Activated T-helper 17 cell treated with anti-CD3 and anti-CD28 coated beads, Interleukin-2, amount 50 U/mL, for 72 hours (primary cell): ENCODE measurements around the gene RESP18. TPM values are rescaled to one million over a fixed set of nuclear protein-coding genes. Genes with fewer than 3 reads are reported as not detected.
"Not testable (repeated sequence)": the region's sequence is repeated elsewhere in the genome, so short reads cannot be mapped to it uniquely, and the experiment has no call there.

Source experiments
- ATAC-seq: fragments of 150-1000 bp; cut with Tn5 transposase; replicated peaks from 2 replicates; pipeline ENCODE4 v1.10.0; 2021; ENCODE audit warnings: mild to moderate bottlenecking, moderate library complexity
- H3K27ac Mint-ChIP-seq: one replicate; pipeline ENCODE4 v1.8.0; 2022; ENCODE audit warnings: mixed read lengths
- H3K27me3 Mint-ChIP-seq: one replicate; pipeline ENCODE4 v1.8.0; 2022; ENCODE audit warnings: mixed read lengths
- H3K36me3 Mint-ChIP-seq: one replicate; pipeline ENCODE4 v1.8.0; 2022; ENCODE audit warnings: low read depth, mild to moderate bottlenecking, mixed read lengths
- H3K4me1 Mint-ChIP-seq: one replicate; pipeline ENCODE4 v1.8.0; 2022; ENCODE audit warnings: mixed read lengths
- H3K4me3 Mint-ChIP-seq: one replicate; pipeline ENCODE4 v1.8.0; 2022; ENCODE audit warnings: mild to moderate bottlenecking, mixed read lengths
- H3K9me3 Mint-ChIP-seq: one replicate; pipeline ENCODE4 v1.8.0; 2022; ENCODE audit warnings: mixed read lengths
- total RNA-seq, 2 donors: library from RNA; stranded (reverse); gene quantifications; one replicate each; pipeline ENCODE4 v1.2.3, GENCODE V29; 2022

The RESP18 gene
- total RNA-seq, 2 donors from 2014 or later, result not detected

- no peaks in the 10 kb centered on the region for H3K9me3 Mint-ChIP-seq
- no peaks in the 10 kb centered on the region for H3K36me3 Mint-ChIP-seq
- H3K27ac Mint-ChIP-seq, result no peak overlapping the region
- no peak for ATAC-seq
- no peaks in the 10 kb centered on the region for H3K4me1 Mint-ChIP-seq
- H3K4me3 Mint-ChIP-seq, result no peak overlapping the region
- H3K27me3 Mint-ChIP-seq, result no peaks in the 10 kb centered on the region
Measured at GRCh38 chr2:219291394-219291793, 41.1 kb downstream of the RESP18 start.

GRCh38 chr2:219290381-219291171 lies 42.0 kb downstream of the RESP18 start:
- Mint-ChIP-seq H3K9me3 (no peaks in the 10 kb centered on the region), H3K27ac (no peak overlapping the region), H3K36me3 (peaks cover under 1% of the 10 kb centered on the region), H3K4me1 (no peaks in the 10 kb centered on the region), H3K27me3 (no peaks in the 10 kb centered on the region), H3K4me3 (no peak overlapping the region)
- no peak for ATAC-seq

- no peaks in the 10 kb centered on the region for H3K9me3 Mint-ChIP-seq
- no peaks in the 10 kb centered on the region for H3K27me3 Mint-ChIP-seq
- no peak for ATAC-seq
- H3K4me1 Mint-ChIP-seq, result no peaks in the 10 kb centered on the region
- no peak overlapping the region for H3K4me3 Mint-ChIP-seq
- H3K36me3 Mint-ChIP-seq, result peaks cover 6% of the 10 kb centered on the region
- H3K27ac Mint-ChIP-seq, result peak overlapping the region; percentile 46
Measured at GRCh38 chr2:219289537-219290361, 42.8 kb downstream of the RESP18 start.

DNA sequence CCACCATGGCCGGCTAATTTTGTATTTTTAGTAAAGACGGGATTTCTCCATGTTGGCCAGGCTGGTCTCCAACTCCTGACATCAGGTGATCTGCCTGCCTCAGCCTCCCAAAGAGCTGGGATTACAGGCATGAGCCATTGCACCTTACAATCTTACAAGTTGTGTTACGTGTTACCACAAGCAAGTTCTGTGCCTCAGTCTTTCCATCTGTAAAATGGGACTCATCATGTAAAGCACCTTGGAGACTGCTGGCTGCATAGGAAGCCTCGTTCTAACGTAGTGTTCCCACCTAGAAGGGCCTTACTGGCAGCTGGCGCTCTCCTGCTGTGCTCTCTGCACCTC lies 43.4 kb downstream of the RESP18 start:
- Mint-ChIP-seq H3K4me1 (no peaks in the 10 kb centered on the region), H3K36me3 (peaks cover 7% of the 10 kb centered on the region), H3K4me3 (no peak overlapping the region), H3K9me3 (no peaks in the 10 kb centered on the region), H3K27ac (peak overlapping the region; percentile 46), H3K27me3 (no peaks in the 10 kb centered on the region)
- no peak for ATAC-seq

- Mint-ChIP-seq H3K27me3 (no peaks in the 10 kb centered on the region), H3K27ac (peak overlapping the region; percentile 62), H3K4me3 (no peak overlapping the region), H3K36me3 (peaks cover 22% of the 10 kb centered on the region), H3K4me1 (peaks cover 6% of the 10 kb centered on the region), H3K9me3 (no peaks in the 10 kb centered on the region)
- no peak for ATAC-seq
Measured at GRCh38 chr2:219287580-219288265, 44.8 kb downstream of the RESP18 start.

DNA sequence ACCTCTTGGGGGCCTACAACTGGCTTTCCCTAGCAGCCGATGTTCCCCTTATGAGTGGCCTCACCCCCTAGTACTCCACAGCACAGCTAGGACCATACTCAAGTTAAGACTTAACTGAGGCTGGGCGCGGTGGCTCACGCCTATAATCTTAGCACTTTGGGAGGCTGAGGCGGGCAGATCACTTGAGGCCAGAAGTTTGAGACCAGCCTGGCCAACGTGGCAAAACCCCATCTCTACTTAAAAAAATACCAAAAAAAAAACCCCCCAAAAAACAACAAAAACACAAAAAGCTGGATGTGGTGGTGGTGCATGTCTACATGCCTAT lies 45.5 kb downstream of the RESP18 start:
- H3K27me3 Mint-ChIP-seq, ATAC-seq, H3K4me1 Mint-ChIP-seq, H3K27ac Mint-ChIP-seq, H3K9me3 Mint-ChIP-seq, H3K4me3 Mint-ChIP-seq: not testable (repeated sequence)
- peaks cover 28% of the 10 kb centered on the region for H3K36me3 Mint-ChIP-seq

DNA sequence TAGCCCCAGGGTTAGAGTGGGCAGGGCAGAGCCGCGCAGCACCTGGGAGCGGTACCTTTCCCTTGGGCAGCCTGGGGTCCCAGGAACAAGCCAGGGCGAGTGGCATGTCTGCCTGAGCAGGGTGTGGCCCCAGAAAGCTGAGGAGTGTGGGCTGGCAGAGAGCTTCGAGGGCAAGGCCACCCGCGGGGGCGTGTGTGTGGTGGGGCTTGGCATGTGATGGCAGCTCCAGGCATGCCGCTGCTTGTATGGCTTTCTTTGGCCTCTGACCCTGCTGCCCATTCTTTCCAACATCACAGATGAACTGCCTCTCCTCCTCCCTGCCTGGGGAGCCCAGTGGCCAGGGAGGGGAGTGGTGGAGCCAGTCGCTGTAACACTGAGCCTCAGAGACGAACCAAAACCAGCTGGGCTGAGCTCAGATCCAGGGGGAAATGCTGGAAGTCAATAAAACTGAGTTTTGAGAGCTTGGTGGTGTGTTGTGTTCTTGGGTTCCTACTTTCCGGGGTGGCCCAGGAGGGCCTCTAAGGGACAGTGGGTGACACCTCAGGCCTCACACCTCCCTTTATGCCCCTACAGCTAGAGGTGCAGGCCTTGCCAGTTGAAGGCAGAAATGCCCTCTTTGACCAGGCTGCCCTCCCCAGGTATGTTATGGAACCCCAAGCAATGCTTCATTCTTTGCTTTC lies 46.0 kb downstream of the RESP18 start:
- H3K4me3 Mint-ChIP-seq, result no peak overlapping the region
- H3K9me3 Mint-ChIP-seq, result no peaks in the 10 kb centered on the region
- peak overlapping the region; percentile 17 for H3K27ac Mint-ChIP-seq
- peak; percentile 17 for ATAC-seq
- no peaks in the 10 kb centered on the region for H3K27me3 Mint-ChIP-seq
- peaks cover 7% of the 10 kb centered on the region for H3K4me1 Mint-ChIP-seq
- peaks cover 33% of the 10 kb centered on the region for H3K36me3 Mint-ChIP-seq

DNA sequence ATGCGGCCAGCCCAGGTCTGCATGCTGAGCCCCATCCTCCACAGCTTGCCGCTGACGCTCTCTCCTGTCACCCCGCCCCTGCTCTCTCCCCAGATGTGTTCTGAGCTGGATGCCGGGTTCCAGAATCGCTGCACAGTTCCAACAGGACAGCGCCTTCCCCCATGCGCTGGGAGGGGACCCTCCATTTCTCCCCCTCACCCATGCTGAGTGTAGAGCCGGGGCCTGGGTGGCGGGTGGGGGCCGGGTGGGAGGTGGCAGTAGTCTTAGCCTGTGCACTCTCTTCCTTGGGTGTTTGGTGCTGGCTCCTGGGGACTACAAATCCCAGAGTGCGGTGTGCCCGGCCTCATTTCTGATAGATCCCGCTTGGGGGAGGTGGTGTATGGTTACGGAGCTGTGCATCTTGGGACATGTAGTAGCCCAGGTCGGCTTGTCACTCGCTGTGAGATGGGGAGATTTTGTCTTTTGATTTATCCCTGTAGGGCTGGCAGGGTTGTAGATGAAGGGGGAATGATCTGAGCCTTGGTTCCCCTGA lies 46.6 kb downstream of the RESP18 start:
- ATAC-seq, result no peak
- peaks cover 9% of the 10 kb centered on the region for H3K4me1 Mint-ChIP-seq

GRCh38 chr2:219285373-219285735 lies 47.2 kb downstream of the RESP18 start:
- Mint-ChIP-seq H3K27me3 (no peaks in the 10 kb centered on the region), H3K27ac (peak overlapping the region; percentile 50), H3K4me1 (peaks cover 15% of the 10 kb centered on the region), H3K36me3 (peaks cover 46% of the 10 kb centered on the region), H3K9me3 (no peaks in the 10 kb centered on the region), H3K4me3 (no peak overlapping the region)
- ATAC-seq, result no peak

More for the DNA sequence above, 46.6 kb downstream of the RESP18 start:
- H3K9me3 Mint-ChIP-seq, result no peaks in the 10 kb centered on the region
- no peaks in the 10 kb centered on the region for H3K27me3 Mint-ChIP-seq
- peaks cover 40% of the 10 kb centered on the region for H3K36me3 Mint-ChIP-seq
- peak overlapping the region; percentile 17 for H3K27ac Mint-ChIP-seq
- H3K4me3 Mint-ChIP-seq, result no peak overlapping the region

DNA sequence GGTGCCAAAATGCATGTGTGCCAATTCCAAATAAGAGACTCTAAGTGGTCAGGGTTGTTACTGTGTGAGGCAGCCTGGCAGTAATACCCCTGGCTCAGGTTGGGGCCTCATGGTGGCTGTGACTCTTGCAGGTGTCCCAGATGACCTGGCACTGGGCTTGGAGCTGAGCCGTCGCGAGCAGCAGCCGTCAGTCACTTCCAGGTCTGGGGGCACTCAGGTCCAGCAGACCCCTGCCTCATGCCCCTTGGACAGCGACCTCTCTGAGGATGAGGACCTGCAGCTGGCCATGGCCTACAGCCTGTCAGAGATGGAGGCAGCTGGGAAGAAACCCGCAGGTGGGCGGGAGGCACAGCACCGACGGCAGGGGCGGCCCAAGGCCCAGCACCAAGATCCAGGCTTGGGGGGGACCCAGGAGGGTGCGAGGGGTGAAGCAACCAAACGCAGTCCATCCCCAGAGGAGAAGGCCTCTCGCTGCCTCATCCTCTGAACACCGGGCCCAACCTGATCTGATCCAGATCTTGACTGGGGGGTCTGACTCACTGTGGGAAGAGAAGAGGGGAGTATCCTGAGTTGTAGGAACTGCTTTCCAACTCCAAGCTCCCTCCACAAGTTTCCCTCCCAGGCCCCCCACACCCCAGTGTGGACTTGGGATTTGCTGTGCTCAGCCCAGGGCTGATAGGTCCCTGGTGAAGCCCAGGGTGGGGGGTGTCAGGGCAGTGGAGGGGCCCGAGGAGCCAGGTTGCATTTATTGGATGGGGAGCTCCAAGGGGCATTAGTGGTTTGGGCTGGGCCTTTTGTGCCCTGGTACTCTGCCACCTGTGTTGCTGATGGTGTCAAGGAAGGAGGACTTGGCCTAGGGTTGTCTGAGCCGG lies 47.8 kb downstream of the RESP18 start:
- Mint-ChIP-seq H3K27me3 (no peaks in the 10 kb centered on the region), H3K9me3 (no peaks in the 10 kb centered on the region), H3K4me1 (peaks cover 17% of the 10 kb centered on the region), H3K27ac (peak overlapping the region; percentile 50), H3K4me3 (no peak overlapping the region), H3K36me3 (peaks cover 52% of the 10 kb centered on the region)
- ATAC-seq, result no peak

- peaks cover 19% of the 10 kb centered on the region for H3K4me1 Mint-ChIP-seq
- H3K9me3 Mint-ChIP-seq, result no peaks in the 10 kb centered on the region
- peak overlapping the region; percentile 78 for H3K27ac Mint-ChIP-seq
- peaks cover 56% of the 10 kb centered on the region for H3K36me3 Mint-ChIP-seq
- H3K4me3 Mint-ChIP-seq, result peak overlapping the region; percentile 87
- H3K27me3 Mint-ChIP-seq, result no peaks in the 10 kb centered on the region
- ATAC-seq, result no peak
Measured at GRCh38 chr2:219282943-219283581, 49.5 kb downstream of the RESP18 start.

DNA sequence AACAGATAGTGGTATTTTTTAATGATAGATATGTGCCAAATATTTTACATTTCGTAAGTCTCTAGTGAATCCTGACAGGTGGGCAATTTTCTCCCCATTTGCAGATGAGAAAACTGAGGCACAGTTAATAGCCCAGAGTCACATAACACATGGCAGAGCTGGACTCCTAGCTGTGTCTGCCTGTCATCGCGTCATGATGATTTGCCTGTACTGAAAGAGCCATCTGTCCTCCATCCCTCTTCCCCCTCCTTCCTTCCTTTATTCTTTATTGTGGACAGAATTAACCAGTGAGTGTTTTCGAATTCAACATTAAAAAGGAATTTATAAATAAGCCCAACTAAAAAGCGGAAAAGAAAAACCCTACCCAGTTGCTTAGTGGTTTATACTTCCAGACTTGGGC lies 50.2 kb downstream of the RESP18 start:
- Mint-ChIP-seq H3K4me3 (peak overlapping the region; percentile 87), H3K27me3 (no peaks in the 10 kb centered on the region), H3K4me1 (peaks cover 24% of the 10 kb centered on the region), H3K27ac (peak overlapping the region; percentile 78), H3K9me3 (no peaks in the 10 kb centered on the region), H3K36me3 (peaks cover 56% of the 10 kb centered on the region)
- no peak for ATAC-seq

DNA sequence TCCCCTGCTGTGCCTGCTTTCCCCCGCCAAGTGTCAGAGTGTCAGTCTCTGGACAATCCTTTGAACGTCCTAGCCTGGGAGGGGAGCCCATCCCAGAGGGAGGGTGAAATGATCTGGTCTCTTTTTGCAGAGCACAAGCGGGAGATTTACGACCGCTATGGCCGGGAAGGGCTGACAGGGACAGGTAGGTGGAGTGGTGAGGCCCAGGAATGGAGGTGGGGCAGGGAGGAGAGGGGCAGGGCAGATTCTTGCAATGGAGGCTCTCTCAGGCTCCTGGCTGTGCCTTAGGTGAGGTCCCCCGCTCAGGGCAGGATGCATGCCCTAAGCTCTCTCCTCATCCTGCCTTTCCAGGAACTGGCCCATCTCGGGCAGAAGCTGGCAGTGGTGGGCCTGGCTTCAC lies 51.0 kb downstream of the RESP18 start:
- peak overlapping the region; percentile 87 for H3K4me3 Mint-ChIP-seq
- no peak for ATAC-seq
- H3K9me3 Mint-ChIP-seq, result no peaks in the 10 kb centered on the region
- H3K36me3 Mint-ChIP-seq, result peaks cover 56% of the 10 kb centered on the region
- H3K27ac Mint-ChIP-seq, result peak overlapping the region; percentile 96
- H3K27me3 Mint-ChIP-seq, result no peaks in the 10 kb centered on the region
- peaks cover 24% of the 10 kb centered on the region for H3K4me1 Mint-ChIP-seq
